Measurements from ENCODE around the gene JADE2.

DNA sequence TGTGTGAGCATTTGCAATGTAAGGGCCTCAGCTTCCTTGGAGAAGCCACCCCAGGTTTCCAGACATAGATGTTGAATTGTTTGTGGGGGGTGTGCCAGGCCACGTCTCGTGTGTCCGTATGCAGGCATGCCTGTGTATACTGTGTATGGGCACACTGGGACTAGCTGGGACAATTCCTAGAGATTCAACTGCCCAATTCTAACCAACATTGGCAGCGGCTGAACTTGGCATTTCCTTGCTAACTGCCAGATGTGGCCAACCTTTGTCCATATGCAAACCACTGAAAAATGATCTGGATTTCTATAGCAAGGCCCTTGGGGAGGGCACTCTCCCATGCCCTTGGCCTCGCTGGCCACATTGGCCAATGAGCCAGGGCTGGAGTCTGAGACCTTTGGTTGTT is 56.8 kb downstream of the JADE2 start:
- TF ChIP-seq, protein P1, sequence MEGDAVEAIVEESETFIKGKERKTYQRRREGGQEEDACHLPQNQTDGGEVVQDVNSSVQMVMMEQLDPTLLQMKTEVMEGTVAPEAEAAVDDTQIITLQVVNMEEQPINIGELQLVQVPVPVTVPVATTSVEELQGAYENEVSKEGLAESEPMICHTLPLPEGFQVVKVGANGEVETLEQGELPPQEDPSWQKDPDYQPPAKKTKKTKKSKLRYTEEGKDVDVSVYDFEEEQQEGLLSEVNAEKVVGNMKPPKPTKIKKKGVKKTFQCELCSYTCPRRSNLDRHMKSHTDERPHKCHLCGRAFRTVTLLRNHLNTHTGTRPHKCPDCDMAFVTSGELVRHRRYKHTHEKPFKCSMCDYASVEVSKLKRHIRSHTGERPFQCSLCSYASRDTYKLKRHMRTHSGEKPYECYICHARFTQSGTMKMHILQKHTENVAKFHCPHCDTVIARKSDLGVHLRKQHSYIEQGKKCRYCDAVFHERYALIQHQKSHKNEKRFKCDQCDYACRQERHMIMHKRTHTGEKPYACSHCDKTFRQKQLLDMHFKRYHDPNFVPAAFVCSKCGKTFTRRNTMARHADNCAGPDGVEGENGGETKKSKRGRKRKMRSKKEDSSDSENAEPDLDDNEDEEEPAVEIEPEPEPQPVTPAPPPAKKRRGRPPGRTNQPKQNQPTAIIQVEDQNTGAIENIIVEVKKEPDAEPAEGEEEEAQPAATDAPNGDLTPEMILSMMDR (IDR thresholded peaks at IDR 0.05) = no peak
- TF ChIP-seq POLR2A (IDR thresholded peaks at IDR 0.05) = no peak

Data from sigmoid colon (tissue), 3 donors.